NCI-H2227 (cell line): Measurements from ENCODE around the gene ARHGAP24.
A peak's percentile ranks its signal among the peaks of the same experiment; 100 is the strongest.
"Not testable (repeated sequence)": the region's sequence is repeated elsewhere in the genome, so short reads cannot be mapped to it uniquely, and the experiment has no call there.

ENCODE experiments used
- DNase-seq: peaks from one replicate; lab custom pipeline; 2025; ENCODE audit not compliant: unreplicated experiment; lab: John Stamatoyannopoulos, UW

The ARHGAP24 gene

GRCh38 chr4:85942107-85942506 is 467.2 kb downstream of the ARHGAP24 start:
- DNase-seq = no peak

- DNase-seq = no peak
Observed at GRCh38 chr4:85946821-85947220, 471.9 kb downstream of the ARHGAP24 start.

- no peak for DNase-seq
Observed at GRCh38 chr4:85951099-85951498, 476.1 kb downstream of the ARHGAP24 start.

GRCh38 chr4:85952528-85952927 is 477.6 kb downstream of the ARHGAP24 start:
- no peak for DNase-seq

GRCh38 chr4:85952972-85953650 is 478.2 kb downstream of the ARHGAP24 start:
- DNase-seq = no peak

GRCh38 chr4:85953651-85954018 is 478.7 kb downstream of the ARHGAP24 start:
- no peak for DNase-seq

- no peak for DNase-seq
Observed at GRCh38 chr4:85955620-85956292, 480.8 kb downstream of the ARHGAP24 start.

- DNase-seq = no peak
Observed at GRCh38 chr4:85956293-85956945, 481.5 kb downstream of the ARHGAP24 start.

GRCh38 chr4:85961887-85962286 is 486.9 kb downstream of the ARHGAP24 start:
- no peak for DNase-seq

GRCh38 chr4:85963231-85963630 is 488.3 kb downstream of the ARHGAP24 start:
- DNase-seq = no peak

GRCh38 chr4:85964298-85964697 is 489.3 kb downstream of the ARHGAP24 start:
- DNase-seq = no peak

- DNase-seq = not testable (repeated sequence)
Observed at GRCh38 chr4:85965017-85965416, 490.1 kb downstream of the ARHGAP24 start.

GRCh38 chr4:85965529-85965928 is 490.6 kb downstream of the ARHGAP24 start:
- no peak for DNase-seq

GRCh38 chr4:85966373-85966772 is 491.4 kb downstream of the ARHGAP24 start:
- no peak for DNase-seq

GRCh38 chr4:85967872-85968271 is 492.9 kb downstream of the ARHGAP24 start:
- no peak for DNase-seq

- DNase-seq = peak; percentile 62
Observed at GRCh38 chr4:85968945-85969819, 494.2 kb downstream of the ARHGAP24 start.

GRCh38 chr4:85970535-85970934 is 495.6 kb downstream of the ARHGAP24 start:
- DNase-seq = no peak

GRCh38 chr4:85979276-85979675 is 504.3 kb downstream of the ARHGAP24 start:
- DNase-seq = no peak

- no peak for DNase-seq
Observed at GRCh38 chr4:85986266-85986665, 511.3 kb downstream of the ARHGAP24 start.

GRCh38 chr4:85993641-85994040 is 518.7 kb downstream of the ARHGAP24 start:
- DNase-seq = no peak

GRCh38 chr4:85994576-85994975 is 519.6 kb downstream of the ARHGAP24 start:
- DNase-seq = no peak
